ENCODE data around the gene RHEBL1. TPM values are rescaled to one million over a fixed set of nuclear protein-coding genes. Genes with fewer than 3 reads are reported as not detected.

RHEBL1 gene
- total and polyA plus RNA-seq, 2 of the 8 experiments (the other 6 are each of a cell fraction or from before 2014, with no cell fraction given) = 7.5 to 9.4 TPM

GRCh38 chr12:49092086-49092815 is 22.5 kb upstream of the RHEBL1 start (continued):
- TF ChIP-seq CHD7 (IDR thresholded peaks at IDR 0.05; ENCODE audit: insufficient replicate concordance, low read length) (no peak), SAP30 (IDR thresholded peaks at IDR 0.05; ENCODE audit: insufficient read depth, insufficient replicate concordance, low read length) (no peak), GTF2F1 (IDR thresholded peaks at IDR 0.05; ENCODE audit: borderline replicate concordance, low read depth, low read length) (no peak), RNF2 (IDR thresholded peaks at IDR 0.05; ENCODE audit: borderline replicate concordance, low read depth, low read length, missing control alignments, poor library complexity, severe bottlenecking) (peak; percentile 20), KDM1A (IDR thresholded peaks at IDR 0.05; ENCODE audit: borderline replicate concordance, low read length) (peak; percentile 99), CBX8 (IDR thresholded peaks at IDR 0.05; ENCODE audit: borderline replicate concordance, low read depth, low read length) (no peak), CTBP2 (IDR thresholded peaks at IDR 0.05; ENCODE audit: borderline replicate concordance, insufficient read depth, insufficient read length, low read length) (no peak), POU5F1 (IDR thresholded peaks at IDR 0.05; ENCODE audit: low read depth, low read length) (no peak), SRF (IDR thresholded peaks at IDR 0.05; ENCODE audit: low read depth, low read length) (no peak)

All from H1 (cell line).